Hematopoietic multipotent progenitor cell treated with erythropoietin and hydrocortisone succinate and interleukin-3 and kit ligand, for 4 days (in vitro differentiated cells): ENCODE data around the gene CLINT1.
A peak's percentile ranks its signal among the peaks of the same experiment; 100 is the strongest.

ENCODE experiments used
- DNase-seq: peaks from one replicate; pipeline ENCODE4 v3.0.0-alpha.2; 2015

CLINT1 gene

GRCh38 chr5:157756122-157756521 lies 102.8 kb downstream of the CLINT1 start:
- DNase-seq, result no peak

- DNase-seq, result no peak
Observed at GRCh38 chr5:157750320-157750719, 108.6 kb downstream of the CLINT1 start.

- DNase-seq, result no peak
Observed at GRCh38 chr5:157749462-157749799, 109.5 kb downstream of the CLINT1 start.

GRCh38 chr5:157748760-157749461 lies 110.0 kb downstream of the CLINT1 start:
- no peak for DNase-seq

GRCh38 chr5:157747766-157748700 lies 110.9 kb downstream of the CLINT1 start:
- no peak for DNase-seq

- DNase-seq, result no peak
Observed at GRCh38 chr5:157747173-157747740, 111.7 kb downstream of the CLINT1 start.

GRCh38 chr5:157745041-157745456 lies 113.9 kb downstream of the CLINT1 start:
- no peak for DNase-seq

GRCh38 chr5:157744051-157745011 lies 114.6 kb downstream of the CLINT1 start:
- peak; percentile 82 for DNase-seq

- DNase-seq, result peak; percentile 93
Observed at GRCh38 chr5:157743163-157744050, 115.5 kb downstream of the CLINT1 start, which contains the start of gene LSM11. LSM11 (plus strand) TSS chr5:157743712; CDS start chr5:157743751, 39 bp downstream.

GRCh38 chr5:157741131-157741530 lies 117.8 kb downstream of the CLINT1 start:
- DNase-seq, result no peak

- DNase-seq, result peak; percentile 51
Observed at GRCh38 chr5:157740229-157740610, 118.7 kb downstream of the CLINT1 start.

GRCh38 chr5:157739388-157740228 lies 119.3 kb downstream of the CLINT1 start:
- no peak for DNase-seq

GRCh38 chr5:157735991-157736390 lies 123.0 kb downstream of the CLINT1 start:
- DNase-seq, result no peak
